ENCODE data around the gene HIBADH.
"Not testable (repeated sequence)": the region's sequence is repeated elsewhere in the genome, so short reads cannot be mapped to it uniquely, and the experiment has no call there.

HIBADH gene

GRCh38 chr7:27685209-27685608, 22.5 kb upstream of the HIBADH start:
- no peak for TF ChIP-seq CTCF (IDR thresholded peaks at IDR 0.05; ENCODE audit: poor library complexity, severe bottlenecking)

DNA sequence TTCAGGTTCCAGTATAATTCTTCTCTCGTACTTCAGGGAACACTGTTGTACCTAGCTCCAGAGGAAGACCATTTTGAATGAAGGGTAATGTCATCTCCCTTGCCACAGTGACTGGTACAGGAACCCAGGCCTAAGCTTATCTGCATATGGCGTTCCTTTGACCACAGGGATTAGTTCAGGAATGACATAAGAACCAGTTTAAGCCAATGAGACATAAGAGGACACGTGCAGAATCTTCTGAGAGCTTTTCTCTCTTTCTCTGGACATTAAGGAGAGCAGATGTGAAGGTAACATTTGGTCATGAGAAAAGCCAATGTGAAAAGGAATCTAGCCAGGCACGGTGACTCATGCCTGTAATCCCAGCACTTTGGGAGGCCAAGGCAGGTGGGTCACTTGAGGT, 21.8 kb upstream of the HIBADH start:
- no peak for TF ChIP-seq CTCF (IDR thresholded peaks at IDR 0.05; ENCODE audit: poor library complexity, severe bottlenecking)
- DNase-seq (ENCODE audit: low spot score): no peak
- Histone ChIP-seq H3K9me3 (ENCODE audit: severe bottlenecking) (peaks cover 2% of the 10 kb centered on the region), H3K4me1 (ENCODE audit: insufficient read depth, poor library complexity, severe bottlenecking) (peaks cover 2% of the 10 kb centered on the region), H3K36me3 (ENCODE audit: low read depth) (no peaks in the 10 kb centered on the region), H3K27me3 (ENCODE audit: insufficient read depth, poor library complexity, severe bottlenecking) (no peaks in the 10 kb centered on the region), H3K27ac (ENCODE audit: poor library complexity, severe bottlenecking) (no peak overlapping the region), H3K4me3 (ENCODE audit: severe bottlenecking) (no peak overlapping the region)
- no peak for ATAC-seq (ENCODE audit: low read depth)

More at GRCh38 chr7:27685209-27685608, 22.5 kb upstream of the HIBADH start:
- Histone ChIP-seq H3K36me3 (ENCODE audit: low read depth) (no peaks in the 10 kb centered on the region), H3K27me3 (ENCODE audit: insufficient read depth, poor library complexity, severe bottlenecking) (no peaks in the 10 kb centered on the region), H3K4me3 (ENCODE audit: severe bottlenecking) (no peak overlapping the region), H3K27ac (ENCODE audit: poor library complexity, severe bottlenecking) (no peak overlapping the region), H3K9me3 (ENCODE audit: severe bottlenecking) (peaks cover 2% of the 10 kb centered on the region), H3K4me1 (ENCODE audit: insufficient read depth, poor library complexity, severe bottlenecking) (no peaks in the 10 kb centered on the region)
- DNase-seq (ENCODE audit: low spot score): no peak
- no peak for ATAC-seq (ENCODE audit: low read depth)

GRCh38 chr7:27680610-27681009, 17.9 kb upstream of the HIBADH start:
- H3K9me3 ChIP-seq (ENCODE audit: severe bottlenecking): no peaks in the 10 kb centered on the region
- ATAC-seq (ENCODE audit: low read depth): no peak
- peaks cover 26% of the 10 kb centered on the region for H3K4me1 ChIP-seq (ENCODE audit: insufficient read depth, poor library complexity, severe bottlenecking)
- no peak overlapping the region for H3K4me3 ChIP-seq (ENCODE audit: severe bottlenecking)
- peak overlapping the region; percentile 98 for H3K27ac ChIP-seq (ENCODE audit: poor library complexity, severe bottlenecking)
- H3K27me3 ChIP-seq (ENCODE audit: insufficient read depth, poor library complexity, severe bottlenecking): no peaks in the 10 kb centered on the region
- TF ChIP-seq CTCF (IDR thresholded peaks at IDR 0.05; ENCODE audit: poor library complexity, severe bottlenecking): no peak
- no peak for DNase-seq (ENCODE audit: low spot score)
- H3K36me3 ChIP-seq (ENCODE audit: low read depth): no peaks in the 10 kb centered on the region

DNA sequence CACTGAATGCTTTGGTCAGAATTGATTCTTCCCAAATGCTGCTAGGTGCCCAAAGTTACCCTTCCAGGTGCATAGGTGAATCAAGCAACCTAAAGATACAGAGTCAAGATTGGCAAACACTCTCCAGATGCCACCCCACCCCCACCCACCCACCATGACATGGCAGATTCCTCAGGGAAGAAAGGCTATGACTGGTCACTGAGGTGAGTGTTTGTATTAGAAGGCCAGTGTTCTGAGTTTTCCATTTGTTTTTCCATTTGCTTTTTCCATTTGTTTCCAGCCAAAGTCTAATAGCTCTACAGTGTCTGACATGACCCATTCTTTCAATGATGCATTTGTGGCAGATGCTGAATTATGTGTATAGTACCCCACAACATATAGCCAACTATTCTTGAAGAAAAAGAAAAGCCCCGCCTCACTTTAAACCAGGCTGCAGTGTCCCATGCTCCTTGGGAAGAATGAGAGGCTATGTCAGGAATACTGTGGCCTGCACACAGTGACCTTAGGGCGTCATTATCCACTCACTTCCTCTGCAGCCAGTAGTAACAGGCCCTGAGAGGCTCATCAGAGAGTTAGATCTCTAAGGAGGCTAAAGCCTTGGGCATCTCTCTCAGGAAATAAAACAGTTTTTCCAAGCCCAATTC, 16.1 kb upstream of the HIBADH start:
- H3K4me3 ChIP-seq (ENCODE audit: severe bottlenecking): no peak overlapping the region
- no peaks in the 10 kb centered on the region for H3K9me3 ChIP-seq (ENCODE audit: severe bottlenecking)
- H3K27ac ChIP-seq (ENCODE audit: poor library complexity, severe bottlenecking): peak overlapping the region; percentile 98
- peaks cover 26% of the 10 kb centered on the region for H3K4me1 ChIP-seq (ENCODE audit: insufficient read depth, poor library complexity, severe bottlenecking)
- ATAC-seq (ENCODE audit: low read depth) (peak; percentile 26; the same call in 2 of the 3 replicates), DNase-seq (ENCODE audit: low spot score) (no peak)
- TF ChIP-seq CTCF (IDR thresholded peaks at IDR 0.05; ENCODE audit: poor library complexity, severe bottlenecking): no peak
- H3K27me3 ChIP-seq (ENCODE audit: insufficient read depth, poor library complexity, severe bottlenecking): no peaks in the 10 kb centered on the region
- H3K36me3 ChIP-seq (ENCODE audit: low read depth): no peaks in the 10 kb centered on the region

- no peak overlapping the region for H3K4me3 ChIP-seq (ENCODE audit: severe bottlenecking)
- no peak for DNase-seq (ENCODE audit: low spot score)
- peak overlapping the region; percentile 98 for H3K27ac ChIP-seq (ENCODE audit: poor library complexity, severe bottlenecking)
- TF ChIP-seq CTCF (IDR thresholded peaks at IDR 0.05; ENCODE audit: poor library complexity, severe bottlenecking): no peak
- no peaks in the 10 kb centered on the region for H3K27me3 ChIP-seq (ENCODE audit: insufficient read depth, poor library complexity, severe bottlenecking)
- H3K36me3 ChIP-seq (ENCODE audit: low read depth): no peaks in the 10 kb centered on the region
- H3K9me3 ChIP-seq (ENCODE audit: severe bottlenecking): no peaks in the 10 kb centered on the region
- peaks cover 26% of the 10 kb centered on the region for H3K4me1 ChIP-seq (ENCODE audit: insufficient read depth, poor library complexity, severe bottlenecking)
- ATAC-seq (ENCODE audit: low read depth): peak; percentile 98
Measured at GRCh38 chr7:27677912-27678612, 15.4 kb upstream of the HIBADH start.

- H3K9me3 ChIP-seq (ENCODE audit: severe bottlenecking); H3K4me3 ChIP-seq (ENCODE audit: severe bottlenecking); ATAC-seq (ENCODE audit: low read depth); H3K27ac ChIP-seq (ENCODE audit: poor library complexity, severe bottlenecking); H3K36me3 ChIP-seq (ENCODE audit: low read depth); H3K27me3 ChIP-seq (ENCODE audit: insufficient read depth, poor library complexity, severe bottlenecking); DNase-seq (ENCODE audit: low spot score): not testable (repeated sequence)
- peaks cover 20% of the 10 kb centered on the region for H3K4me1 ChIP-seq (ENCODE audit: insufficient read depth, poor library complexity, severe bottlenecking)
Measured at GRCh38 chr7:27674126-27674525, 11.4 kb upstream of the HIBADH start.

Data from RWPE2 (cell line).